Ectodermal cell (in vitro differentiated cells): ENCODE results near the gene THRA.

Source experiments
- H3K27ac ChIP-seq: 2 replicates; pipeline ENCODE4 v1.7.0; 2013; ENCODE audit warnings: mild to moderate bottlenecking, low read depth, low read length; ENCODE audit not compliant: insufficient read depth, poor library complexity, severe bottlenecking
- H3K27me3 ChIP-seq: 2 replicates; pipeline ENCODE4 v1.7.0; 2013; ENCODE audit warnings: mild to moderate bottlenecking, low read length; ENCODE audit not compliant: insufficient read depth, control insufficient read depth, poor library complexity, severe bottlenecking
- H3K36me3 ChIP-seq: one replicate; pipeline ENCODE4 v1.7.0; 2013; ENCODE audit warnings: low read length; ENCODE audit not compliant: control insufficient read depth, insufficient read depth
- H3K4me1 ChIP-seq: one replicate; pipeline ENCODE4 v1.7.0; 2013; ENCODE audit warnings: low read length; ENCODE audit not compliant: control insufficient read depth, insufficient read depth
- H3K4me3 ChIP-seq: 2 replicates; pipeline ENCODE4 v1.7.0; 2013; ENCODE audit warnings: low read depth, low read length, control low read depth; ENCODE audit not compliant: insufficient read depth
- H3K9me3 ChIP-seq: 2 replicates; pipeline ENCODE4 v1.7.0; 2013; ENCODE audit warnings: mild to moderate bottlenecking, low read length, moderate library complexity; ENCODE audit not compliant: control insufficient read depth
- WGBS, 2 experiments: methylation state at CpG; one replicate each; pipeline ENCODE4 v1.1.7; 2013; ENCODE audit warnings: missing lambda C conversion rate in 2 of 2; 5-methylcytosine and 5-hydroxymethylcytosine counted together

Gene THRA

DNA sequence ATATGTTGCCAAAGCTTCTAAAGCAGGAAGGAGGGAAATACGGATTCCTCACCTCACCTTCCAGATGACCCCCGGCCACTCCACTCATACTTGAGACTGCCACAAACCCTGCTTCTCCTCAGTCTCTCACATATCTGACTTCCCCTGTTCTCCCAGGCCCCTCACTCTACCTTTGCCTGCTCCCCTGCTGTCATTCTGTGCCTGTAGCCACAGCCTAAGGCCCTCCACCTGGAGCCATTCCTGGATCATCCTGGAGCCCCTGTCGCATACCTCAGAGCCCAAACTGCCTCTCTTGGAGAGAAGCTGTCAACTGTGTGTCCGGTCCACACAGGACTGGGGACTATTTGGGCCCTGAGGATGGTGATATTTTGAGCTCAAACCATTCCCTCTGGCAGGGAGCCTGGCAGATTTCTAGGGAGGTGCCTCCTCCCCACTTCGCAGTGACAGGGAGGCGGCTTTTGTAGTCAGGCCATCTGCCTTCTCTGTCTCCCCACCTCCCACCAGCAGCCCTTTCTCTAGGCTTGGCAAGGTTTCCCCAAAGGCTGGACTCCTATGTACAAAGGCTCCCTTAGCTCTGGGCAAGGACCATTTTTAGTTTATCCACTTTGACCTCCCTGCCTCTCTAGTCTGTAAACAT is 6.3 kb upstream of the THRA start:
- no peak overlapping the region for H3K4me3 ChIP-seq
- peaks cover 5% of the 10 kb centered on the region for H3K4me1 ChIP-seq
- no peaks in the 10 kb centered on the region for H3K27me3 ChIP-seq
- 85 to 92% methylated on average over 6 of the region's 6 CpGs for WGBS, 2 experiments
- H3K9me3 ChIP-seq = no peaks in the 10 kb centered on the region
- no peak overlapping the region for H3K27ac ChIP-seq
- peaks cover 7% of the 10 kb centered on the region for H3K36me3 ChIP-seq

DNA sequence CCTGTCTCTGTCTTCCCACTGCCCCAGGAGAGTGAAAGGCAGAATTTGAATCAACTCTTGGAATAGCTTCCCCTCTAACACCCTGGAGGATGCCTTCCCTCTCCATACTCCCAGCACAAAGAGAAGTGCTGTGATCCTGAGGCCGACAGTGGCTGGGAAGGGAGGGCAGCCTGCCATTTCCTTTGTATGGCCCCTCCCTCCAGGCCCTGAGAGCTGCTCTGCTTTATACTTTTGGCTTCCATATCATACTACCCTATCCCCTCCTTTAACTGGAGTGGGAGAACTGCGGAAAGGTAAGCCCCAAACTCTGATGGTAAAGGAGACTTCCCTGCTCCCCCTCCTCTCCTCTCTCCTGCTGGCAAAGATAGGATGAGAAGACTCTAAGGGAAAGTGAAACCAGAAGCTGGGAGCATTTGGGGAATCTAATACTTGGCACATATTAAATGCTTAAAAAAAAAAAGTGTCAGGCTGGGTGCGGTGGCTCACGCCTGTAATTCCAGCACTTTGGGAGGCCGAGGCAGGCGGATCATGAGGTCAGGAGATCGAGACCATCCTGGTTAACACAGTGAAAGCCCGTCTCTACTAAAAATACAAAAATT is 4.5 kb upstream of the THRA start:
- Histone ChIP-seq H3K4me3 (no peak overlapping the region), H3K27me3 (peaks cover 4% of the 10 kb centered on the region), H3K27ac (no peak overlapping the region), H3K36me3 (no peaks in the 10 kb centered on the region), H3K9me3 (no peaks in the 10 kb centered on the region), H3K4me1 (peaks cover 14% of the 10 kb centered on the region)
- 90 to 92% methylated on average over 8 of the region's 8 CpGs for WGBS, 2 experiments

GRCh38 chr17:40058865-40059264 is 3.9 kb upstream of the THRA start:
- Histone ChIP-seq H3K27ac (no peak overlapping the region), H3K9me3 (no peaks in the 10 kb centered on the region), H3K27me3 (peaks cover 4% of the 10 kb centered on the region), H3K4me1 (peaks cover 15% of the 10 kb centered on the region), H3K36me3 (no peaks in the 10 kb centered on the region), H3K4me3 (no peak overlapping the region)
- WGBS, 2 experiments = 82 to 90% methylated on average over 1 of the region's 1 CpG

GRCh38 chr17:40059729-40060475 is 2.9 kb upstream of the THRA start:
- no peak overlapping the region for H3K4me3 ChIP-seq
- no peaks in the 10 kb centered on the region for H3K36me3 ChIP-seq
- 81 to 83% methylated on average over 8 of the region's 8 CpGs for WGBS, 2 experiments
- H3K27ac ChIP-seq = no peak overlapping the region
- no peaks in the 10 kb centered on the region for H3K9me3 ChIP-seq
- peaks cover 26% of the 10 kb centered on the region for H3K4me1 ChIP-seq
- peaks cover 4% of the 10 kb centered on the region for H3K27me3 ChIP-seq

- 77 to 81% methylated on average over 11 of the region's 11 CpGs for WGBS, 2 experiments
- no peaks in the 10 kb centered on the region for H3K9me3 ChIP-seq
- peaks cover 37% of the 10 kb centered on the region for H3K4me1 ChIP-seq
- H3K27ac ChIP-seq = no peak overlapping the region
- H3K27me3 ChIP-seq = peaks cover 4% of the 10 kb centered on the region
- H3K36me3 ChIP-seq = no peaks in the 10 kb centered on the region
- H3K4me3 ChIP-seq = no peak overlapping the region
Measured at GRCh38 chr17:40060887-40061608, 1.7 kb upstream of the THRA start.

- 79 to 80% methylated on average over 10 of the region's 10 CpGs for WGBS, 2 experiments
- Histone ChIP-seq H3K9me3 (no peaks in the 10 kb centered on the region), H3K4me1 (peaks cover 41% of the 10 kb centered on the region), H3K27ac (no peak overlapping the region), H3K27me3 (peaks cover 4% of the 10 kb centered on the region), H3K4me3 (no peak overlapping the region), H3K36me3 (no peaks in the 10 kb centered on the region)
Measured at GRCh38 chr17:40061609-40062038, 1.1 kb upstream of the THRA start.

DNA sequence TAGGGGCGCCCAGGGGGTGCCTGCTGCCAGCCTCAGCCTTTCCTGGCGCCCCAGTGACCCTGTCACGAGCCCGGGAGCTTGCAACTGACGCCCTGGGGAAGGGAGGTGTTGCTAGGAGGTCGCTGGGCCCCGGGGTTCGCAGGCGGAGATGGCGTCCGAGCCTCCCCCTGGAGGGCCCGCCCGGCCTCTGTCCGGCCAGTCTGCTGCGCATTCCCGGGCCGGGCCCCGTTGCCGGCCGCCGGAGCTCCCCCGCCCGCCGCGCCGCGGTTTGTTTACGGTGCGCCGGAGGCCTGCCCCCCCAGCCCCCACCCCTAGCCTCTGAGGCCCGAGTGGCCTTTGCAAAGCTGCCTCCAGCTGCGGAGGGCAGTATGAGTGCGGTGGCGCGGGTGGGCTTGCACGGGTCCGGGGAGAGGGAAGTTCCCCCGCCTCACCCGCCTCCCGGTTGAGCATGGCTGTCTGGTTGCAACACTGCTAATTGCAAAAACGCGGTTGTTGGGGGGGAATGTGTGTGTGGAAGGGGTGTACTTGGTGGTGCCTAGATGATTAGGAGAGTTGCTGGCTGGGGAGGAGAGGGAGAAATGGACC is 514 bp downstream of the THRA start:
- peaks cover 4% of the 10 kb centered on the region for H3K27me3 ChIP-seq

DNA sequence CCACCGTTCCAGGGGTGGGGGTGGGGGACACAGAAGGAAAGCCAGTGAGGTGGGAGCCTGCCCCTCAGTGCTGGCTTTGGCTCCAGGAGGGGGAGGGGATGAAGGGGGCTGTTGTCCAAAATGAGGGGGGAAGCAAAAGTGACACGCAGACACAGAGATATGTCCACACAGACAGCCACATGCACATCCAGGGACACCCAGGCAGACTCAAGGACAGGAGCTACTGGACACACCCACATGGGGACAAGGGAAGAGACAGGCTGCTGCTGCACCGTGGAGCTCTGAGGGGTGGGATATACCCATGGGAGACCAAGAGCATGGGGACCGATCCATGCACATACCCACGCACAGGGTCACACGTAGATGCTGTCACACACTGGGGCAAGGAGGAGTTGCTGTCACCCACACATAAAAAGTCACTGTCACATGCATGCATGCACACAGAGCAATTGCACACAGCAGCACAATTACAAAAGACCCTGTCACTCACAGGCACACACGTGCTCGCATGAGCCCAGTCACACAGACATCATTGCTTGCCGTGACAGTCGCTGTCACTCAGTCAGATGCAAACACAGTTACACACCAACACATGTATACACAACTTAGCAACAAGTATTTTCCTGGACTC is 1.3 kb downstream of the THRA start:
- no peak overlapping the region for H3K27ac ChIP-seq
- H3K9me3 ChIP-seq = no peaks in the 10 kb centered on the region
- H3K36me3 ChIP-seq = no peaks in the 10 kb centered on the region
- H3K4me3 ChIP-seq = peak overlapping the region; percentile 90
- H3K27me3 ChIP-seq = peaks cover 4% of the 10 kb centered on the region
- peaks cover 50% of the 10 kb centered on the region for H3K4me1 ChIP-seq
- 48 to 53% methylated on average over 10 of the region's 10 CpGs for WGBS, 2 experiments

More for the DNA sequence above, 514 bp downstream of the THRA start:
- WGBS, 2 experiments = 0 to 1% methylated on average over 42 of the region's 42 CpGs
- Histone ChIP-seq H3K36me3 (no peaks in the 10 kb centered on the region), H3K27ac (peak overlapping the region; percentile 36), H3K4me1 (peaks cover 45% of the 10 kb centered on the region), H3K9me3 (no peaks in the 10 kb centered on the region), H3K4me3 (peak overlapping the region; percentile 90)

- Histone ChIP-seq H3K27me3 (peaks cover 4% of the 10 kb centered on the region), H3K4me1 (peaks cover 62% of the 10 kb centered on the region), H3K9me3 (no peaks in the 10 kb centered on the region), H3K4me3 (peak overlapping the region; percentile 90), H3K27ac (peak overlapping the region; percentile 26), H3K36me3 (no peaks in the 10 kb centered on the region)
- WGBS, 2 experiments = 18 to 38% methylated on average over 10 of the region's 10 CpGs
Measured at GRCh38 chr17:40064971-40065768, 2.4 kb downstream of the THRA start.
